ENCODE measurements around the gene ANKRD52. TPM values are rescaled to one million over a fixed set of nuclear protein-coding genes. Genes with fewer than 3 reads are reported as not detected.

The ANKRD52 gene
- total and polyA plus RNA-seq, 2 donors (not counting 3 experiments of a cell fraction or from before 2014, with no cell fraction given) = 30.8 to 62.0 TPM

DNA sequence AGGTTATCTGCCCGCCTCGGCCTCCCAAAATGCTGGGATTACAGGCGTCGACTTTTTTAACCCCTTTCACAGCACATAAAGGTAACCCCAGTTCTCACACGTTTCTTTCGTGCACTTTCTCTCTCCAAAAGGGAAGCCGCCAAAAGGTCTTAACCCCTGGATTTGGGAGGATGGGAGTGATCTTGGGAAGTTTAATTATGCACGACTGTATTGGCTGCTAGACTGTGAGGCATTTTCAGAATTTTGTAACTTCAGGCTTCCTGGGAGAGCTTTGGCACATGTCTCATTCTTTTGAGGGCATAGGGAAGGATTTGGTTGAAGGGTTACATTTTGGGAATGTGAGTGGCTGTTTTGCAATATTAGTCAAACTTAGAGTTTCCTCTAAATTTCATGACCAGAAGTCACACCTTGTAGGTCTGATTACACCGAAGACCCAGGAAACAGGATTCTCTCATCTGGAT lies 67.5 kb downstream of the ANKRD52 start:
- Histone ChIP-seq H2AFZ (ENCODE audit: low read depth, low read length) (peak overlapping the region; percentile 63), H3K27me3 (ENCODE audit: control insufficient read depth in 2 of 2, insufficient read depth in 2 of 2, low read length in 2 of 2) (no peaks in the 10 kb centered on the region), H4K20me1 (replicated peaks; ENCODE audit: control insufficient read depth, extremely low read depth, insufficient read depth, low read length) (no peaks in the 10 kb centered on the region), H3K4me2 (ENCODE audit: insufficient read depth, low read length) (peak overlapping the region; percentile 70), H3K36me3 (ENCODE audit: control insufficient read depth in 2 of 2, extremely low read depth in 1 of 2, insufficient read depth in 2 of 2, low read length in 2 of 2) (peaks cover 3% of the 10 kb centered on the region in 2 experiments), H3K4me3 (replicated peaks in 1 of 3; ENCODE audit: insufficient read depth in 1 of 3, low read depth in 1 of 3, low read length in 3 of 3) (peak overlapping the region in 1 of 3 experiments; percentile 53), H3K79me2 (ENCODE audit: control insufficient read depth, insufficient read depth, low read length) (peaks cover 28% of the 10 kb centered on the region), H3K9me1 (replicated peaks; ENCODE audit: control insufficient read depth, extremely low read depth, insufficient read depth, low read length) (no peaks in the 10 kb centered on the region), H3K9ac (replicated peaks; ENCODE audit: extremely low read depth, insufficient read depth, low read length) (peak overlapping the region; percentile 6), H3K27ac (ENCODE audit: insufficient read depth, low read depth, low read length) (no peak overlapping the region), H3K4me1 (ENCODE audit: control insufficient read depth, extremely low read depth, insufficient read depth, low read length) (peaks cover 20% of the 10 kb centered on the region), H3K9me3 (replicated peaks; ENCODE audit: control insufficient read depth, insufficient read depth, low read length) (no peaks in the 10 kb centered on the region)
- no peak for DNase-seq (ENCODE audit: low read depth, low spot score)
- intact Hi-C loops (cut with micrococcal nuclease) (no loop called here), dilution Hi-C loops (cut with MboI; ENCODE audit: extremely low pct_ligation_motif_present, low sequenced_read_pairs) (no loop called here)
- TF ChIP-seq GATA2 (IDR thresholded peaks at IDR 0.05; ENCODE audit: insufficient read depth, insufficient read length, low read depth, low read length) (no peak), JUN (IDR thresholded peaks at IDR 0.05; ENCODE audit: borderline replicate concordance, insufficient read depth, insufficient read length, low read depth) (no peak), POLR2AphosphoS5 (IDR thresholded peaks at IDR 0.05; ENCODE audit: insufficient read depth, low read depth, low read length) (no peak), POLR2A (IDR thresholded peaks at IDR 0.05; ENCODE audit: low read depth, low read length) (no peak), MYC (IDR thresholded peaks at IDR 0.05; ENCODE audit: low read depth, low read length) (no peak), EZH2 (IDR thresholded peaks at IDR 0.05; ENCODE audit: borderline replicate concordance, low read depth, low read length, severe bottlenecking) (no peak), FOS (IDR thresholded peaks at IDR 0.05; ENCODE audit: borderline replicate concordance, insufficient read depth, low read length) (no peak)
- TF ChIP-seq, protein P1, sequence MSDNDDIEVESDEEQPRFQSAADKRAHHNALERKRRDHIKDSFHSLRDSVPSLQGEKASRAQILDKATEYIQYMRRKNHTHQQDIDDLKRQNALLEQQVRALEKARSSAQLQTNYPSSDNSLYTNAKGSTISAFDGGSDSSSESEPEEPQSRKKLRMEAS (IDR thresholded peaks at IDR 0.05; ENCODE audit: insufficient read depth, insufficient read length) = no peak
- TF ChIP-seq, protein P2, sequence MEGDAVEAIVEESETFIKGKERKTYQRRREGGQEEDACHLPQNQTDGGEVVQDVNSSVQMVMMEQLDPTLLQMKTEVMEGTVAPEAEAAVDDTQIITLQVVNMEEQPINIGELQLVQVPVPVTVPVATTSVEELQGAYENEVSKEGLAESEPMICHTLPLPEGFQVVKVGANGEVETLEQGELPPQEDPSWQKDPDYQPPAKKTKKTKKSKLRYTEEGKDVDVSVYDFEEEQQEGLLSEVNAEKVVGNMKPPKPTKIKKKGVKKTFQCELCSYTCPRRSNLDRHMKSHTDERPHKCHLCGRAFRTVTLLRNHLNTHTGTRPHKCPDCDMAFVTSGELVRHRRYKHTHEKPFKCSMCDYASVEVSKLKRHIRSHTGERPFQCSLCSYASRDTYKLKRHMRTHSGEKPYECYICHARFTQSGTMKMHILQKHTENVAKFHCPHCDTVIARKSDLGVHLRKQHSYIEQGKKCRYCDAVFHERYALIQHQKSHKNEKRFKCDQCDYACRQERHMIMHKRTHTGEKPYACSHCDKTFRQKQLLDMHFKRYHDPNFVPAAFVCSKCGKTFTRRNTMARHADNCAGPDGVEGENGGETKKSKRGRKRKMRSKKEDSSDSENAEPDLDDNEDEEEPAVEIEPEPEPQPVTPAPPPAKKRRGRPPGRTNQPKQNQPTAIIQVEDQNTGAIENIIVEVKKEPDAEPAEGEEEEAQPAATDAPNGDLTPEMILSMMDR (IDR thresholded peaks at IDR 0.05; ENCODE audit: extremely low read depth in 1 of 2, insufficient read depth in 1 of 2, low read depth in 1 of 2, low read length in 2 of 2) = no peak
- ChIA-PET CTCF (interaction anchor here (1.6 to 4.4 kb wide), 8 partner anchors 14 to 107 kb away, joined by 4 to 236 read pairs (median 45); partner anchors contain the start of genes ANKRD52, ESYT1, RNF41 and RPL41), POLR2A (interaction anchor here (0.7 to 3.1 kb wide), 2 partner anchors 73 to 169 kb away, joined by 5 to 18 read pairs; partner anchors contain the start of genes RPL41, STAT2 and ZC3H10)
- FAIRE-seq = no peak
- no TSS peak for BruUV-seq (replicated peaks)
